ENCODE measurements around the gene ZNF420. TPM values are rescaled to one million over a fixed set of nuclear protein-coding genes. Genes with fewer than 3 reads are reported as not detected.

ZNF420 gene
- total and polyA plus RNA-seq, 2 of the 13 experiments (the other 11 are each of a cell fraction or from before 2014, with no cell fraction given) = 1.4 to 6.6 TPM

- TF ChIP-seq ZNF276 (CRISPR knock-in tag; IDR thresholded peaks at IDR 0.05; ENCODE audit: low read depth) (0 out of 2 replicates have a peak, but pooled peaks have one; percentile 50), NCOA2 (CRISPR knock-in tag; IDR thresholded peaks at IDR 0.05) (no peak), KDM2A (CRISPR knock-in tag; IDR thresholded peaks at IDR 0.05; ENCODE audit: borderline replicate concordance, low read depth) (peak; percentile 76; the same call in 1 of the 2 replicates), SNAPC2 (CRISPR knock-in tag; IDR thresholded peaks at IDR 0.05) (0 out of 2 replicates have a peak, but pooled peaks have one; percentile 47), TFE3 (CRISPR knock-in tag; IDR thresholded peaks at IDR 0.05) (no peak), NFIC (IDR thresholded peaks at IDR 0.05; ENCODE audit: low read length) (no peak), THRA (CRISPR knock-in tag; IDR thresholded peaks at IDR 0.05; ENCODE audit: borderline replicate concordance) (peak; percentile 54; the same call in 1 of the 2 replicates), ZZZ3 (CRISPR knock-in tag; IDR thresholded peaks at IDR 0.05; ENCODE audit: borderline replicate concordance) (no peak), ZNF326 (CRISPR knock-in tag; IDR thresholded peaks at IDR 0.05; ENCODE audit: borderline replicate concordance) (no peak), ZNF557 (CRISPR knock-in tag; IDR thresholded peaks at IDR 0.05) (no peak), MED1 (CRISPR knock-in tag; IDR thresholded peaks at IDR 0.05) (no peak; the same call in 1 of the 2 replicates), ZNF33A (CRISPR knock-in tag; IDR thresholded peaks at IDR 0.05; ENCODE audit: borderline replicate concordance) (no peak), ZNF781 (CRISPR knock-in tag; IDR thresholded peaks at IDR 0.05; ENCODE audit: borderline replicate concordance, not compliant biosample characterization) (peak; percentile 58), MEIS1 (CRISPR knock-in tag; IDR thresholded peaks at IDR 0.05; ENCODE audit: borderline replicate concordance) (no peak), CEBPG (CRISPR knock-in tag; IDR thresholded peaks at IDR 0.05) (0 out of 2 replicates have a peak, but pooled peaks have one; percentile 9), ZBTB42 (CRISPR knock-in tag; IDR thresholded peaks at IDR 0.05) (no peak), FOXO1 (CRISPR knock-in tag; IDR thresholded peaks at IDR 0.05) (peak; percentile 82), SNAI1 (CRISPR knock-in tag; IDR thresholded peaks at IDR 0.05; ENCODE audit: borderline replicate concordance) (0 out of 2 replicates have a peak, but pooled peaks have one; percentile 34), ZNF704 (CRISPR knock-in tag; IDR thresholded peaks at IDR 0.05; ENCODE audit: borderline replicate concordance) (0 out of 2 replicates have a peak, but pooled peaks have one; percentile 54)
- TF ChIP-seq, protein P1, sequence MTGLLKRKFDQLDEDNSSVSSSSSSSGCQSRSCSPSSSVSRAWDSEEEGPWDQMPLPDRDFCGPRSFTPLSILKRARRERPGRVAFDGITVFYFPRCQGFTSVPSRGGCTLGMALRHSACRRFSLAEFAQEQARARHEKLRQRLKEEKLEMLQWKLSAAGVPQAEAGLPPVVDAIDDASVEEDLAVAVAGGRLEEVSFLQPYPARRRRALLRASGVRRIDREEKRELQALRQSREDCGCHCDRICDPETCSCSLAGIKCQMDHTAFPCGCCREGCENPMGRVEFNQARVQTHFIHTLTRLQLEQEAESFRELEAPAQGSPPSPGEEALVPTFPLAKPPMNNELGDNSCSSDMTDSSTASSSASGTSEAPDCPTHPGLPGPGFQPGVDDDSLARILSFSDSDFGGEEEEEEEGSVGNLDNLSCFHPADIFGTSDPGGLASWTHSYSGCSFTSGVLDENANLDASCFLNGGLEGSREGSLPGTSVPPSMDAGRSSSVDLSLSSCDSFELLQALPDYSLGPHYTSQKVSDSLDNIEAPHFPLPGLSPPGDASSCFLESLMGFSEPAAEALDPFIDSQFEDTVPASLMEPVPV (CRISPR knock-in tag; IDR thresholded peaks at IDR 0.05) = no peak
These were observed 94.4 kb downstream of the ZNF420 start, which contains the start of gene ZNF585A (continued) for GRCh38 chr19:37172368-37173366.

Data from HepG2 (cell line).